Measurements from ENCODE around the gene PRDM13.
A peak's percentile ranks its signal among the peaks of the same experiment; 100 is the strongest.
"Not testable (repeated sequence)": the region's sequence is repeated elsewhere in the genome, so short reads cannot be mapped to it uniquely, and the experiment has no call there.

The PRDM13 gene

DNA sequence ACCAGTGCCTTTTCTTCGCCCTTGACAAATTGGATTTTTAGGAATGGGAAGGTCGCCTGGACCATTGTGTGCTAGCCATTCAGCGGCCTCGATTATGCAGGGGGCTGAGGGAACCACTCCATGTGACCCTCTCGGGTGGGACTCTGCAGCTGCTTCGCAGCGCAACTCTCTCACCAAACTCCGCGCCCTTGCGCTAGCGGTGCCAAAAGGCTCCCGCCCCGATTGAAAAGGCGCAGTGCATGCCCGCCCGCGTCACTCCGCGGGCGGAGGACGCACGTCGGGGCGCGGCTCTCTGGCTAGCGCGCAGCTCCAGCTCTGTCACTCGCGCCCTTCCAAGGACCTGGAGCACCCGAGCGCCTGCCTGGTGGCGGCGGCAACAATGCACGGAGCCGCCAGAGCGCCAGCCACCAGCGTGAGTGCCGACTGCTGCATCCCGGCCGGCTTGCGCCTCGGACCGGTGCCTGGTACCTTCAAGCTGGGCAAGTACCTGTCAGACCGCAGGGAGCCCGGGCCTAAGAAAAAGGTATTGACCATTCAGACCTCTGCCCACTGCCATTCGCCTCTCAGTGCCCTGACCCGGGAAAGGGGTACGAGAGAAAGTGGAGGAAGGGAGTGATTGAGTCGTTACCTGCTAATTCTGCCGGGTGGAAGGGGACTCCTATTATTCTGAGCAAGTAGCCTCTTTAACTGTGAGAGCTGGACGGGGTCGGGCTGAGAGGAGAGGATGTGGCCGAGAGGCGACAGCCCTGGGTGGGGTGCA, at the start of gene PRDM13:
Gene PRDM13, plus strand, starts transcription at position 178 of the 760 bp plus-strand sequence. Its CDS starts 202 bp downstream, at position 380.
- no peak for DNase-seq (ENCODE audit: low spot score)

DNA sequence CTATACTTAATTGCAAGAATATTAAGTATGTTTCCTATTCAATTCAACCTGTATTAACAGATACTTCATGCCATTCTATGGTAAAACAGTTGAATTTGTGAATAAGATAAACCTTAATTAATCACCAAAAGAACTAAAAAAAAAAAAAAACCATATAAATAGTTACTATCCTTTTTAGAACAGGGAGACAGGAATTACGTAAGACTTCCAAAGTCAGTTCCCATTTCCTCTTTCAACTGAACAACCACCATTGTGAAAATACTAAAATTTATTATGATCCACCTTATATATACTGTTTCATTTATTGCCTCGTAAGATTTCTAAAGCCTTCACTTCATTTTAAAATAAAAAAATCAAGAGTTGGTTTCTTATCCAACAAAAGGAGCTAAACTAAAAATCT, 47.6 kb upstream of the PRDM13 start:
- DNase-seq (ENCODE audit: low spot score): no peak

DNA sequence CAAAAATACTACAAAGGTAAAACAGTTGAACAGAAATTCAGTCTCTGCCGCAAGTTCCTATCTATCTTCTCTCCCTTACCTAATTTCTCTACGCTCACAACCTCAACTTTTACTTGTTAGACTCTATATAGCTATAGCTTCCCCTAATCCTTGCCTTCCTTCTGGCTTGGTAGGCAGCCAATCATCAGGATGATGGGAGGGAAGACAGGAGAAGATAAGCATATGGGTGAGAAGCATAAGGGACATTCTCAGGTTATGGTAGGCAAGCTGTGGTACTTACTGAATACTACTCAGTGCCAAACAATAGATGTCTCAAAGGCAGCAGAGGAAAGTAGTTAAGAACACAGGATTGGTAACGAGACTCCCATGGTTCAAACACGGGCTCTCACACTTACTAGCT, 46.0 kb upstream of the PRDM13 start:
- DNase-seq (ENCODE audit: low spot score): no peak

DNA sequence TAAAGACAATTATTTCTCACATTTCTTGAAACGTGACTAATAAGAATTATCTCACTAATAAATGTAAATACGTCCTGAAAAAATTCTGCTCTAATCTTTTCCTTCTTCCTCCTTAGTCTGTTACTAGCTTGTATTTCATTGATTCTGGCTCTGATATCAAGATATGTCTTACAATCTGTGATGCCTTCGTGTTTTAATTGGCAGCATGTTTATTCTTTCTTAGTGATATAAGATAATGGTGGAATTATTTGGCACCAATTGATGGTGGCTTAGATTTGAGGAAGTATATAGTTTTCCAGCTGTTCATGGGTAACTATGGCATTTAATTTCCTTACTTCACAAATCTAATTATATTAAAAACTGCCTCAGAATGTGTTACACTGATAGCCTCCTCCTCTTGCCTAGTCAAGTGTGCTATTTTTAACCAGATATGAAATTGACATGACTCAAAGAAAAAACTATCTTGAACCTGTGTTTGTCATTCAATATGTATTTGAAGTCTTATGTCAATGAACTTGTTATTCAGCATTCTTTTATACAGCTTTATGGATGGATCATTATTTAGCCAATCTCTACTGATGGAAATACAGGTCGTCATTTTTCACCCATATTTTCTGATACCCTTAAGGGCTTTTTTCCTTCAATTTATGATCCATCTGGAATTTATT, 43.4 kb upstream of the PRDM13 start:
- DNase-seq (ENCODE audit: low spot score): no peak

DNA sequence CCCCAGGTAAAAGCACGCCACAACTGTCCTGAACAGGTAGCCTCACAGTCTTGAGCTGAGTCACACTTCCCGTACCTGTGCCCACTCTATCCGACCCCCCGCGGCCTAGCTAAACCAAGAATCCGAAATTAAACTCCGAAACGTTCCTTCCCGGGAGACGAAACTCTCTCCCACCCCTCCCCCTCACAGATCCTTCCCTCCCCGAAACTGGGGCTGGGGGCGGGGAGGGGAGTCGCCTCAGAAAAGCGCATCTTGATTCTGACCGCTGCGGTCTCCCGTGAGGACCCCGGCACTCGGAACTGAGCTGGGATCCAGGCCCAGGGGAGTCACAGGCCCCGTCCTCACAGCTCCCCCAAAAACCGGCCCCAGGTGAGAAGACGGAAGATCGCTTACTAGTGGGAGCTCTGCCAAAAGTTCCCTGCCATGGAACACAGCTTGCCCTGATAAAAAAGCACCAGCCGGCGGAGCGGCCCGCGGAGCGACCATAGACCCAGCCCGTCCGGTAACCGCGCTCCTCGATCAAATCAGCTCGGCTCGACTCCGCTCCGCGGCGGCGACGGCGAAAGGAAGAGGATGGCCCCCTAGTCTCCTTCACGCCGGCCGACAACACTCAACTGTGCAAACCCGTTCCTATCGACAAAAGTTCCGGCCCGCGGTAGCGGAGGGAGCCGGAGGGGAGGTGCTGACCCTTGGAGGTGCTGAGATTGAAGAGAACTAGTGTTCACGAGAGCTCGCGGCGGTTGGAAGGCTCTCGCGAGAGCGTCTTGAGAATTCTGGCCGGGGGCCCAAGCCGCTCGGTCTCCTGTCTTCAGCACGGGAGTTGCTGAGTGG, 38.3 kb upstream of the PRDM13 start, which contains the start of gene CCNC:
Gene CCNC, minus strand, starts transcription at position 558 of the 831 bp plus-strand sequence. Its CDS starts 133 bp downstream, at position 425.
- peak; percentile 92 for DNase-seq (ENCODE audit: low spot score)

DNA sequence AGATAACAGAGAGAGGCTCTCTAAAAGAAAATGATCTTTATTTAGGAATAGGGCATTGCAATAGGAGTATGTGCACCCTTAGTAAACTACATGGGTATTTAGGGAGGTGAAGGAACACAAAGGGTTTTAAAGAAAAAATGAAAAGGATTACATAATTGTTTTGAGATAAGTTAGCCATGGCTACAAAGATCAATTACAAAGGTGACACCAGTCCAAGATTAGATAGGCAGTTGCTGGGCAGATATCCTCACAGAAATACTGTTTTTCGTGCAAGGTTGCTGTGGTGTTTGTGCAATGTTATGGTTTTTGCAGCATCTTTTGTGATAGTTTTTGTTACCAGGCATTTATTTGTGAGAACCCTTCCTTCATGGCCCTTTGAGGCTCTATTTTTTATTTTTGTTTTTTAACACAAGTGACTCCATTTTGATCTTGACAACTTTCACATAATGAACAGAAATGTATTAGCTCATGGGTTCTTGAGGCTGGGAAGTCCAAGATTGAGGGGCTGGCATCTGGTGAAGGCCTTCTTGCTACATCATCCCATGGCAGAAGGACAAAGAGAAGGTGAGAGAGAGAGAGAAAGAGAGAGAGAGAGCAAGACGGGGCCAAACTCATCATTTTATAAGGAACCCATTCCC, 32.5 kb upstream of the PRDM13 start:
- DNase-seq (ENCODE audit: low spot score): no peak

DNA sequence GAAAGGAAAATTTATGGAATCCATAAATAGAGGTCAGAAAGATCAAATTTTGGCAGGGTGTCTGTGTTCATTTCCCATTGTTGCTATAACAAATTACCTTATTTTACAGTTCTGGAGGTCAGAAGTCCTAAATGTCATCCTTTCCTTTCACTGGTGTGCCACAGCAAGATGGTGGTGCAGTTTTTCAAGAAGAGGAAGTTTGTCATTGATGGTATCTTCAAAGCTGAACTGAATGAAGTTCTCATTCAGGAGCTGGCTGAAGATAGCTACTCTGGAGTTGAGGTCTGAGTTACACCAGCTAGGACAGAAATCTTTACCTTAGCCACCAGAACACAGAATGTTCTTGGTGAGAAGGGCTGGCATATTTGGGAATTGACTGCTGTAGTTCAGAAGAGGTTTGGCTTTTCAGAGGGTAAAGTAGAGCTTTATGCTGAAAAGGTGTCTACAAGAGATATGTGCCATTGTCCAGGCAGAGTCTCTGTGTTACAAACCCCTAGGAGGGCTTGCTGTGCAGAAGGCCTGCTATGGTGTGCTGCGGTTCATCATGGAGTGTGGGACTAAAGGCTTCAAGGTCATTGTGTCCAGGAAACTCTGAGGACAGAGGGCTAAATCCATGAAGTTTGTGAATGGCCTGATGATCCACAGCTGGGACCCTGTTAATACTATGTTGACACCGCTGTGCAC, 30.9 kb upstream of the PRDM13 start:
- no peak for DNase-seq (ENCODE audit: low spot score)

DNA sequence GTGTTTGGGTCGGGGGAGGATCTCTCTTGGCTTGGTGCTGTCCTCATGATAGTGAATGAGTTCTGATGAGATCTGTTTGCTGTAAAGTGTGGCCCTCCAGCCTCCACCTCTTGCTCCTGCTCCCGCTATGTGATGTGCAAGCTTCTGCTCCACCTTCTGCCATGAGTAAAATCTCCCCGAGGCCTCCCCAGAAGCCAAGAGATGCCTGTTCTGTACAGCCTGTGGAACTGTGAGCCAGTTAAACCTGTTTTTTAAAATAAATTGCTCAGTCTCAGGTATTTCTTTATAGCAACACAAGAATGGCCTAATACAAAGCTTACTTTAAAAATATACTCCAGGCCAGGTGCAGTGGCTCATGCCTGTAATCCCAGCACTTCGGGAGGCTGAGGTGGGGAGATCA, 26.9 kb upstream of the PRDM13 start:
- no peak for DNase-seq (ENCODE audit: low spot score)

DNA sequence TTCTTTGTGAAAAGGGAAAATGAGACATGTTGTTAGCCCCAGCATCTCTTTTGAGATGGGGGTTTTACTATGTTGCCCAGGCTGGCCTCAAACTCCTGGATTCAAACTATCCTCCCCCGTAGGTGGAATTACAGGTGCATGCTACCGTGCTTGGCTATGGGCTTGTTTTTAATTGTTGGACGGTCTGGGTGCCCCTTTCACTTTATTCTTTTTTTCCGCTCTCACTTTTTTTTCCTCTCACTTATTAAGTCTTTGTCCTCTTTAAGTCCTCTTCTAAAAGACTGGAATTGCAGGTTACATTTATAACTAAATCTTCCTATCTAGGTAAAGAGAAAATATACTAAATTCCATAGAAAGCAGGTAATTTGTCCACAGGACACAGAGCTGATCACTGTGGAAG, 18.8 kb upstream of the PRDM13 start:
- no peak for DNase-seq (ENCODE audit: low spot score)

DNA sequence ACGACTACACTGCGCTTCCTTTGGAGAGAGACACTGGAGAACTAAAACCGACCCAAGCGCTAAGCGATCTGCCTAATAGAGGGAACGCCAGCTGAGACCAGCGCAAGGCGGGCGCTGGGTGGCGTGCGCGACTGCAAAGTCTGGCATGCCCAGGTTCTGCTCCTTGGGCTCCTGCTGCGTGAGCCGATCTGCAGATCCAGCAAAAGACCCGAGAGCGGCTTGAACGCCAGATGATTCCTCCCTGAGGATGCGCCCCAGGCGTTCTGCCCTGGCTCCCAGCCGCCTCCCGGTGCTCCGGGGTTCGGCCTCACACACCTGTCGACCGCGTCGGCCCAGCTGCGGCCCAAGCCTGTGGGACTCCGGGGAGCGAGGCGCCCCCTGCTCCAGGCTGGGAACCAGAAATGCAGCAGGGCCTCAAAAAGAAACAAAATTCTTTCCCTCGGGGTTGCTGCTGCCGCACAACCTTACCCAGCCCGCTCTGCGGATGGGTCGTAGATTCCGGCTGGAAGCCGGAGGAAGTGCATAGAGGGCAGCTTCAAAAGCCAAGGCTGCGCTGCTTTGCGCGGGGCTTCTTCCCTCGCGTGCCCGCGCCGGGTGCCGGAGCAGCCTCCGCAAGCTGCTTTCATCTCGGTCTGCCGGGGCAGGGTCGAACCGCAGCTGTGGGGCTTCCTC, 17.9 kb upstream of the PRDM13 start:
- peak; percentile 90 for DNase-seq (ENCODE audit: low spot score)

DNA sequence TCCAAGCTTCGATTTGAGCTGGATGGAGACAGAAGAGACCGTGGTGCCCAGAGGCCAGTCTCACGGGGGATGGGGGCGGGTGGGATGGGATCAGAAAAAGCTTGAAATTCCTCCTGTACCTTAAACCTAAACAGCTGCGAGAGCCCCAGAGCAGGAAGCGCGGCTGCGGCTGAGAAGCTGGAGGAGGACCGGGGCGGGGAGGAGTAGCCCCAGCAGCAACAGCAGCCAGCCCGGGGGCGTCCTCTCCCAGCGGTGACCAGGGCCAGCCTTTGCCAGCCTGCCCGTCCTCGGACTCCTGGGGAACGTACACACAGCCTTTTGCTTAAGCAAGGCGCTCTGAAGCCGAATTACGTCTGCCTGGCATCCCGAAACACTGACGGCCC, 17.4 kb upstream of the PRDM13 start:
- DNase-seq (ENCODE audit: low spot score): peak; percentile 53

DNA sequence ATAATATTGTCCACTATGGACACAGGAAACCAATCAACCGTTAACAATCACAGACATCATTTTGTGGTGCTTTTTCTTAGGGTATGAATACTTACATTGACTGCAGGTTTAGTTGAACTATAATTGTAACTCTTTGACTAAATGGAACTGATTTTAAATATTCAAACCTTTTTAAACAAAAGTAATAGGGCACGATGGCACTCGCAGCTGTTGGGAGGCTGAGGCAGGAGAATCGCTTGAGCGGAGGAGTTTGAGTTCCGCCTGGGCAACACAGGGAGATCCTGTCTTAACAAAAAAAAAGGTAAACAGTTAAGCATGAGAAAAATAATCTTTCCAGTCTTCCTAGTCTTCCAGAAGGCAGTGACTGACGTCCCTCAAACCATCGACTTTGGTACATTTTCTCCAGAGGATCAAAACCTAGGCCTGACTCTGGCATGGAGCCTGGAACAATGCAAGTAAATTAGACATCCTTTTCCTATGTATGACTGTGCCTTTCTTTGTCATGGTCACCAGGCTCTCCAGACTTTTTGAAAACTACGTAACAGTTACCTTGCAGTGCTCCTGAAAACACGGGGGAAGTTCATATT, 16.6 kb upstream of the PRDM13 start:
- no peak for DNase-seq (ENCODE audit: low spot score)

DNA sequence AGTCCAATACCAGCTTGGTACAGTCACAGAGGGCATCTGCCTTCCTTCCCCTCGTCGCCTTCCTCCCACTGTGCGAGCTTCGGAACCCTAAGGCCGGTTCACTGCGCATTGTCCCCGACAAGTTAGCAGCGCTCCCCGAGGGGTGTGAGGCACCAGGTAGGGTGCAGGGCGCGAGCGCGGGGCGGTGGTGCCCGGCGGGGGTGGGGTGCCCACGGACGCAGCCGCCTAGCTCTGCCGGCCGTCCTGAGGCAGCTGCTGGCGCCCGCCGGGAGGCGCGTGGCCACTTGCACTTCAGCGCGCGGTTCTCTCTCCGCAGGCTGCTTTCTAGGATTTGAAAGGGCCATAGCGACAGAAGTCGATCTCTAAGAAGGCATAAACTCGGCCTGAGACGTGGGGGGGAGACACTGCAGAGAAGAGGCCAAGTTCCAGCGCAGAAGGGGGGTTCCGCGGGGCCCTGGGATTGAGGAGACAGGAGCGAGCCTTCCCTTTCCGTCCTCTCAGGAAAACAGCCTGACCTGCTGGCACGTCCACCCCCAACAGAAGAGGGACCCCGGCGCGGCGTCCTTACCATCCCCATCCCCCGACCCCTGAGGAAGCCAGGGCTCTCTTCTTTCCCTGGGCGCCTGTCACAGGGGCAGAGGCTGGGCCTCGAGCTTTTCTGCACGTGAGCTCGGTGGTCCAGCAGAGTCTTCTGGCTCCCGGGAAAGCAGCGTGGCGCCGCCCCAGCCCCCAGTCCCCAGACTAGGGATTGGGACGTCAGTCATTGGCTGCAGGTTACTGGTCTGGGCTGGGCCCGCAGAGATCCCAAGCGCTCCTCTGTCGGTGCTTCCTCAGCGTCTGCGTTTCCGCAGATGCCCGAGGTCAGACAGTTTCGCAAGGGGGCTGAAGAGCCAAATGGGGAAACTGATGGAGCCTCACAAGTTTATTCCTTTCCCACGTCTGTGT, 15.6 kb upstream of the PRDM13 start:
- no peak for DNase-seq (ENCODE audit: low spot score)

DNA sequence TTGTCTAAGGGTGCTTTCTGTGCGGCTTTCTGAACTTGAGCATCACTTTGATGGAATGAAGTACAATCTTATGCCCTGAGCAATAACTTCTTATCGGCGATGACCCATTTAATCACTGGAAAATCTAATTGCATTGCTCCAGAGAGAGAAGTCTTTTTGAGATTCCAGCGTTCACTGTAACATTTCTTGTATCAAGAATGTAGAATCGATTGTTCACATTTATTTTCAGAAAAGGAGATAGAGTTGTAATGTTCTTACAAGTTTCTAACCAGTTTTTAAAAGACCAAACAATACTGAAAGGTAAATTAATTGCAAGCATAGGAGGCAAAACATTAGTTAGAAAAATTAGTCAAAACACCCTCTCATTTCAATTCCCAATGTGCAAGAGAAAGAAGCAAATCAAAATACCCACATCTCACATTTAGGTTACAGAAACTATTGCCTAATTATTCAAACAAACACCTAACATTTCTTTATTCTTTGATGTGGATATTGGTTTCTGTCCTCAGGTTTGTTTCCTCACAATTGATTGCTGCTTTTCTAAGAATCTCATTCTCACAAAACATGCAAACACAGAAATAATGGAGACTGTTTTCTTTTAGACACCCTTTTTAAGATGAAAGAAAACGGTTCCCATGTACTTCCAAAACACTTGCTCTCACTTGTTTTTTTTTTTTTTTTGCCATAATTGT, 14.8 kb upstream of the PRDM13 start:
- no peak for DNase-seq (ENCODE audit: low spot score)

DNA sequence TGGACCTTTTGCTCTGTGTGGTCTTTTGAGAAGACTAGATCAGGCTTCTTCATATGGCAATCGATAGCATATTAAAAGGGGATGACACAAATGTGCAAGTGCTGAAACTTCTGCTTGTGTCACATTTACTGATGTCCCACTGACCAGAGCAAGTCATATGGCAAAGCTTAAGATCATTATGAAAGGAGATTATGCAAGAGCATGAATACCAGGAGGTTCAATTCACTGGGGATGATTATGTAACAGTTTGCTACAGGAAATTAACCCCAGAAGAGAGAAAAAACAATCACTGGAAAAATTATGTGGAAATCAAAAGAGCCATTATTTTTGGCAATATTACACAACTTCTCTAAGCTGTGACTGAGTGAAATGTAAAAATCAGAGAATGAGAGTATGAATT, 13.7 kb upstream of the PRDM13 start:
- DNase-seq (ENCODE audit: low spot score): no peak

DNA sequence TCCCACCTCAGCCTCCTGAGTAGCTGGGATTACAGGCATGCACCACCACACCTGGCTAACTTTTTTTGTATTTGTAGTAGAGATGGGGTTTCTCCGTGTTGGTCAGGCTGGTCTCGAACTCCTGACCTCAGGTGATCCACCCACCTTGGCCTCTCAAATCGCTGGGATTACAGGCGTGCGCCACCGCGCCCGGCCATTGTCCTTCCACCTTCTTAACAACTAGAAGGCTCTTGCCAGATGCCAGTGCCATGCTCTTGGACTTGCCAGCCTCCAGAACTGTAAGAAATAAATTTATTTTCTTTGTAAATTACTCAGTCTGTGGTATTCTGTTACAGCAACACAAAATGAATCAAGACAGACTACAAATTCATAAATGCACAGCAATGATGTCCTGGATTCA, 11.9 kb upstream of the PRDM13 start:
- not testable (repeated sequence) for DNase-seq (ENCODE audit: low spot score)

DNA sequence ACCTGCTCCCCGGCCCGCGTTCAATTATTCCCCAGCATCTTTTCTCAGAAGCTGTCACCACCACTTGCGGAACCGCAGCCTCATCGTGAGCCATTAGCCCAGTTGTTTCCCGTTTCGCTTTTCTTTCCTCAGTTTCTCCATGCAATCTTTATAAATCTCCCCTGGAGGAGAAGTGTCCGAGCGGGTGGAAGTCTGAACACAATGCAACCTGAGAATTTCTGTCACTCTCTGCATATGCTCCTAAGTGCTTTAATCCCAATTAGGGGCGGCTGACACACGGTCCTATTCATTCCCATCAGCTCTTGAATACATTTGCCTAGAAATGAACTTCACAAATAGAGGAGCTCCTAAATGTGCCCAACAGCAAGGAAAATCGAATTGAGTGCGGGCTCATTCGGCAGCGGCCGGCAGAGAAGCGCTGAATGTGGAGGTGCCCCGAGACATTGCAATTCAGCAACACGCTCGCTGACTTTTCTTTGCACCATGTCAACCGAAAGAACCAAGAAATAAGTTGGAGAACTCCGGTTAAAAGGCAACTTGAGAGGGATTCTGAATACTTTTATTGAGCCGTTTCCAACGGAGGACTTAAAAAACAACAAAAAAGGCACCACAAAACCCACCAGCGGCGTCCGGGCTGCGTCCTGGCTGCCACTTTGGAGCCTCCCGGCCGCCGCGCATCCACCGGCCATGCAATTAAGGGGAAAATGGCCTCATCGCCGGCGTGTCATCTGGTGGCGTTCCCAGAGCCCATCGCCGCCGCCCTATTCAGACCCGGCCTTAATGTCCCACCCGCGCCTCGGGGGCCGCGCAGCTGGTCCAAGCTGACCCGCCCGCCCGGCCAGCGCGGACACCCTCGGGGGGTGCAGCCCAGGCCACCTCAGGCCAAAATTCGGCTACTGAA, 3.9 kb upstream of the PRDM13 start:
- DNase-seq (ENCODE audit: low spot score): no peak

Data from D341Med (cell line).